HG03460 (cell line): Measurements from ENCODE around the gene PDXP.

Experiments
- ATAC-seq: cut with Tn5 transposase; IDR thresholded peaks from one replicate; pipeline ENCODE4 v1.9.1; 2021; ENCODE audit not compliant: unreplicated experiment

PDXP gene

GRCh38 chr22:37627545-37627944, 31.0 kb upstream of the PDXP start:
- no peak for ATAC-seq

GRCh38 chr22:37628830-37629229, 29.7 kb upstream of the PDXP start:
- no peak for ATAC-seq

DNA sequence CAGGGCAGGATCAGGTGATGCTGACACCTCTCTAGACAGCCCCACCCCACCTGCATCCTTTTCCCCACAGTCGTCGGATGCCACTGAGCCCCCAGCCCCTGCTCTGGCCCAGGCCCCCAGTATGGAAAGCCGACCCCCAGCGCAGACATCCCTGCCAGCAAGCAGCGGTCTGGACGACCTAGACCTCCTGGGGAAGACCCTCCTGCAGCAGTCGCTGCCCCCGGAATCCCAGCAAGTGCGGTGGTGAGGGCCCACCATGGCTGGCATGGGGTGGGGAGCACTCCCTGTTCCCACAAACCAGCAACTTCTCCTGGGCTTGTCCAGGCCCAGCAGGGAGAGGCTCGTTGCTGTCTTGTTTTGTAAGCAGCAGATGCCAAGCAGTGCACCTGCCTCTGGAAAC, 28.6 kb upstream of the PDXP start:
- ATAC-seq: no peak

DNA sequence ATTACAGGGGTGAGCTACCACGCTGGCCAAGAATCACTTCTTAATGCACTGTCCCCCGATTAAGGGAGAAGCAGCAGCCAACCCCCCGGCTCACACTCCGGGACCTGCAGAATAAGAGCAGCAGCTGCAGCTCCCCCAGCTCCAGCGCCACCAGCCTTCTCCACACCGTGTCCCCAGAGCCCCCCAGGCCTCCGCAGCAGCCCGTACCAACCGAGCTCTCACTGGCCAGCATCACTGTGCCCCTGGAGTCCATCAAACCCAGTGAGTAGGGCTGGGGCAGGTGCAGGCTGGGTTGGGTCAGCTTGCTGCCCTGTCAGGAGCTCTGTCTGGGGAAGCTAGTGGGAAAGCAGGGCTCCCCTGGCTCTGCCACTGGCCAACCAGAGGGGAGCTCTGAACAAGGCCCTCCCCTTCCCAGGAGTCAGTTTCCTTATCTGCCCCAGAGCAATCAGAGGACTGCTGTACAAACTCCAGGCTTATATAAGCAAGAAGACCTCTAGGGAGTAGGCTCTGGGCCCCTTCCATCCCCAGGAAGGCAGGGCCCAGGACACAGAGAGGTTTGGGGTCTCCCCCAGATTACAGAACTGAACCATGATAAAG, 27.6 kb upstream of the PDXP start:
- no peak for ATAC-seq

- no peak for ATAC-seq
Measured at GRCh38 chr22:37631448-37632173, 26.9 kb upstream of the PDXP start.

- peak; percentile 3 for ATAC-seq
Measured at GRCh38 chr22:37632174-37633088, 26.1 kb upstream of the PDXP start.

GRCh38 chr22:37633089-37633624, 25.4 kb upstream of the PDXP start:
- peak; percentile 44 for ATAC-seq

- ATAC-seq: peak; percentile 49
Measured at GRCh38 chr22:37633625-37634416, 24.7 kb upstream of the PDXP start.

- ATAC-seq: no peak
Measured at GRCh38 chr22:37634417-37634924, 24.1 kb upstream of the PDXP start.

DNA sequence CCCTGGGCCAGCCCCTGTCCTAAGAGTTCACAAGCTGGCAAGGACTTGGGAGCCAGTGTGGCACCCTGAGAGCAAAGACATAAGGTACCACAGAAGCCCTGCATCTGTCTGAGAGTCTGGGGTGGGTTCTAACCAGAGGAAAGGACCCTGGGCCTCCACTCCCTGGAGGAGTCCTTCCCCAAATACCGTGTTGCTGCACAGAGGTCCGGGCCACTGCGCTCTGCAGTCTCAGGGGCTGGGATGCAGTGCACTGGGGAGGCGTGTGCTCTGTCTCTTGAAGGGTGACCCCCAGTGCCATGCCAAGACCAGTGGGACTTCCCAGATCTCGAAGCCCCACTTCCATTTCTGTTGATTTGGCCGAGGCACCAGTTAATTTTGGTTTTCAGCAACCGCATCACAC, 23.4 kb upstream of the PDXP start:
- ATAC-seq: no peak

- ATAC-seq: no peak
Measured at GRCh38 chr22:37636186-37636948, 22.2 kb upstream of the PDXP start.

DNA sequence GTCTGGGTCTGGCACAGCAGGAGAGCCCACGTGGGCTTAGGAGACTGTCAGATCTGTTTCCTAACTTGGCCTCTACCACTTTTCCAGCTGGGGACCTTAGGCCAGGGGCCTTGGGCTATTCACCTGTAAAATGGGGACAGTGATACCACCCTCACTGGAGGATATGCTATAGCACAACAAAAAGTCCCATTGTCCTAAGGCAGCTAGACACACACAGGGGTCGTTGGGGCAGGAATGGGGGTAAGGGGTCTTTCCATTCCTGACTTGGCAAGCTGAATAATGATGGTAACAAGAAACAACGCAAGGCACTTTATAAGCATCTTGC, 21.6 kb upstream of the PDXP start:
- ATAC-seq: no peak

DNA sequence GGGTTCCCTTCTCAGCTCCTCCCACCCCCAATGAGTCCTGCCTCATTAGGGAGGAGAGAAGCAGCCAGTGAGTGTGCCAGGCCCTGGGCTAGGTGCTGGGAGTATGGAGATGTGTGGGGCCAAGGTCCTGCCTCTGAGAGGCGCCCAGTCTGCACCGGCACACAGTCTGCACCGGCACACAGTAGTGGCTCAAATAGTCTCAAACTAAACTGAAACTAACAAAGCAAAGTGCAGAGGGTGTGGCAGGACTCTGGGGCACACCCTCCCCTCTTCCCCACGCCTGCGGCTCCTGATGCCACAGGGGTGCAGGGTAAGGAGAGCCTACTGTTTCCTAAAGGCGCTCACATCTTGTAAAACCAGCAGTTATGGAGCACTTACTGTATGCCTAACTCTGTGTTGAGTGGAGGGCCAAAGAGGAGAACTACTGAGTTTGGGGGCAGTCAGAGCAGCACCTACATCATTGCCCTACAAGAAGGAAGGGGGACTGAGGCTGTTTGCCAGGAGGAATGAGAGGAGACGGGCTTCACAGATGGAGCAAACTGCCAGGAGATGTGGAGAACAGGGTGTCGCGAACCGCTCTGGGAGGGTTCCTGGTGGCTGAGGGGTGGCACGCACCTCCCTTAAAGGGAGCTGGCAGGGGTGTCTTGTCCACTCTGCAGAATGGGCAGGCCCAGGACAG, 20.0 kb upstream of the PDXP start:
- ATAC-seq: no peak

GRCh38 chr22:37639070-37639760, 19.3 kb upstream of the PDXP start, which contains the start of gene SH3BP1:
SH3BP1 (plus strand) TSS chr22:37639669; CDS start chr22:37639788, 119 bp downstream.
- no peak for ATAC-seq

DNA sequence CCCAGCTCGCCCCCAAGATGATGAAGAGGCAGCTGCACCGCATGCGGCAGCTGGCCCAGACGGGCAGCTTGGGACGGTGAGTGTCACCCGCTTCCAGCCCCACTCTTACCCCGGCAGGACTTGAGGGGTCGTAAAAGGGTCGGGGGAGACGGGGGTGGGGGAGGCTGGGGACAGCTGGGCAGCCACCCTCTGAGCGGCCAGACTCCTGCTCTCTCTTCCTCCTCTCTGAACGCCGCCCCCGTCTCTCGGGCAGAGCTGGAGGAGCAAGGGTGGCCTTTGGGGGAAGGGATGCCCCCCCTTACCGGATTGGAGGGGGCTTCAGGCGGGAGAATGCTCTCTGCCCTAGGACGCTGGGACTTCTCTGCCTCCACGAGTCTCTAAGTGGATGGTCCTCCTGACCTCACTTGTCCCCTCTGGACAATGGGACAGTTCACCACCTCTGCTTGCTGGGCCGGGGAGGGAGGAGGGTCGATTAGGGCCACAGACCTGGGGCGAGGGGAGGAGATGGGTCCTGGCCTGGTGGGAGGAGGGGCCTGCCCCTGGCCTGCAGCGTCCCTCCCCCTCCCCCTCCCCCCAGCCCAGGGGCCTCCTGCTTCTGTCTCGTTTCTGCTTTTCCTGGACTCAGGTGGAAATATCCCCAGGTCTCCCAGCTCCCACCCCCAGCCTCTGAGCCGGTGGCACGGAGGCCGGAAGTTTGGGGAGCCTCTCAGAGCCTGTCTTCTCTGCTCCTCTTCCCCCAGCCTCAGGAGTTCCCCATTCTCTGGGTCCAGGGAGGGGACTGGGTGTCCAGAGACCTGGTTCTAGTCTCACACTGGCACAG, 18.5 kb upstream of the PDXP start:
- no peak for ATAC-seq

- ATAC-seq: no peak
Measured at GRCh38 chr22:37640591-37641560, 17.6 kb upstream of the PDXP start.

- ATAC-seq: no peak
Measured at GRCh38 chr22:37641561-37641949, 17.0 kb upstream of the PDXP start.
